Measurements from ENCODE around the gene AATK.
"Not testable (repeated sequence)": the region's sequence is repeated elsewhere in the genome, so short reads cannot be mapped to it uniquely, and the experiment has no call there.

Gene AATK

GRCh38 chr17:81156866-81157805 is 8.9 kb downstream of the AATK start:
- TF ChIP-seq CTCF (conservative IDR thresholded peaks at IDR 0.05; ENCODE audit: low read length): no peak
- no peak for DNase-seq (ENCODE audit: low read depth)
- no peak overlapping the region for H3K4me3 ChIP-seq (ENCODE audit: low read length)

- DNase-seq (ENCODE audit: low read depth): no peak
- no peak for TF ChIP-seq CTCF (conservative IDR thresholded peaks at IDR 0.05; ENCODE audit: low read length)
- H3K4me3 ChIP-seq (ENCODE audit: low read length): no peak overlapping the region
Measured at GRCh38 chr17:81154961-81155360, 11.1 kb downstream of the AATK start.

- not testable (repeated sequence) for DNase-seq (ENCODE audit: low read depth)
Measured at GRCh38 chr17:81154016-81154415, 12.0 kb downstream of the AATK start.

GRCh38 chr17:81153340-81153803 is 12.6 kb downstream of the AATK start:
- peak; percentile 12 for DNase-seq (ENCODE audit: low read depth)
- H3K4me3 ChIP-seq (ENCODE audit: low read length): no peak overlapping the region
- TF ChIP-seq CTCF (conservative IDR thresholded peaks at IDR 0.05; ENCODE audit: low read length): no peak

More at GRCh38 chr17:81154016-81154415, 12.0 kb downstream of the AATK start:
- H3K4me3 ChIP-seq (ENCODE audit: low read length): not testable (repeated sequence)

GRCh38 chr17:81152288-81152828 is 13.7 kb downstream of the AATK start:
- no peak for TF ChIP-seq CTCF (conservative IDR thresholded peaks at IDR 0.05; ENCODE audit: low read length)
- DNase-seq (ENCODE audit: low read depth): no peak

GRCh38 chr17:81151278-81151677 is 14.7 kb downstream of the AATK start:
- DNase-seq (ENCODE audit: low read depth): no peak
- no peak overlapping the region for H3K4me3 ChIP-seq (ENCODE audit: low read length)

More at GRCh38 chr17:81152288-81152828, 13.7 kb downstream of the AATK start:
- no peak overlapping the region for H3K4me3 ChIP-seq (ENCODE audit: low read length)

More at GRCh38 chr17:81151278-81151677, 14.7 kb downstream of the AATK start:
- no peak for TF ChIP-seq CTCF (conservative IDR thresholded peaks at IDR 0.05; ENCODE audit: low read length)
